HepG2 (cell line): Measurements from ENCODE around the gene TAMALIN. TPM values are rescaled to one million over a fixed set of nuclear protein-coding genes. Genes with fewer than 3 reads are reported as not detected.

Source experiments
- ARID2 ChIP-seq: sonication (generic); formaldehyde crosslinking; IDR thresholded peaks from 2 replicates; pipeline ENCODE4 v1.8.1; 2022; ENCODE audit warnings: mild to moderate bottlenecking, missing genetic modification reagents, borderline replicate concordance
- ATM ChIP-seq: fragments of 450-650 bp; IDR thresholded peaks from 2 replicates; pipeline ENCODE4 v1.7.1; 2017; ENCODE audit warnings: mild to moderate bottlenecking, borderline replicate concordance
- ELF4 ChIP-seq: sonication (generic); formaldehyde crosslinking; IDR thresholded peaks from 2 replicates; pipeline ENCODE4 v1.5.0; 2020; ENCODE audit warnings: missing genetic modification reagents, mild to moderate bottlenecking, moderate library complexity, borderline replicate concordance
- FOSL2 ChIP-seq: sonication (generic); formaldehyde crosslinking; IDR thresholded peaks from 2 replicates; pipeline ENCODE4 v1.4.0; 2020; ENCODE audit warnings: missing genetic modification reagents
- HCFC1 ChIP-seq: fragments of 150-350 bp; IDR thresholded peaks from 2 replicates; pipeline ENCODE4 v1.6.1; 2014; ENCODE audit warnings: low read depth, low read length
- JUNB ChIP-seq: sonication (generic); formaldehyde crosslinking; IDR thresholded peaks from 2 replicates; pipeline ENCODE4 v1.8.0; 2022; ENCODE audit warnings: missing genetic modification reagents, mild to moderate bottlenecking, borderline replicate concordance
- KDM5A ChIP-seq: fragments of 200-600 bp; sonication (generic); IDR thresholded peaks from 2 replicates; pipeline ENCODE4 v1.7.0; 2018; ENCODE audit warnings: antibody characterized with exemption, mild to moderate bottlenecking, low read length, borderline replicate concordance
- MEF2D ChIP-seq: sonication (generic); formaldehyde crosslinking; IDR thresholded peaks from 2 replicates; pipeline ENCODE4 v1.5.1; 2020; ENCODE audit warnings: mild to moderate bottlenecking, missing genetic modification reagents
- NCOA1 ChIP-seq: sonication (generic); formaldehyde crosslinking; IDR thresholded peaks from 2 replicates; pipeline ENCODE4 v1.9.0; 2021; ENCODE audit warnings: missing genetic modification reagents
- PHF20 ChIP-seq: sonication (generic); formaldehyde crosslinking; IDR thresholded peaks from 2 replicates; pipeline ENCODE4 v1.5.0; 2020; ENCODE audit warnings: mild to moderate bottlenecking, missing genetic modification reagents
- POLR2AphosphoS2 ChIP-seq: IDR thresholded peaks from 2 replicates; pipeline ENCODE4 v1.6.1; 2011; ENCODE audit warnings: low read depth, low read length, improper control_type of control experiment
- RELA ChIP-seq: sonication (generic); formaldehyde crosslinking; IDR thresholded peaks from 2 replicates; pipeline ENCODE4 v1.4.0; 2020; ENCODE audit warnings: missing genetic modification reagents
- SIX1 ChIP-seq: sonication (generic); formaldehyde crosslinking; IDR thresholded peaks from 2 replicates; pipeline ENCODE4 v1.4.0; 2020; ENCODE audit warnings: missing genetic modification reagents, borderline replicate concordance
- SRF ChIP-seq: IDR thresholded peaks from 2 replicates; pipeline ENCODE4 v1.6.1; 2011; ENCODE audit warnings: mild to moderate bottlenecking, low read depth, low read length, moderate library complexity
- ZNF142 ChIP-seq: sonication (generic); formaldehyde crosslinking; IDR thresholded peaks from 2 replicates; pipeline ENCODE4 v1.4.0; 2020; ENCODE audit warnings: missing genetic modification reagents
- ZNF503 ChIP-seq: sonication (generic); formaldehyde crosslinking; IDR thresholded peaks from 2 replicates; pipeline ENCODE4 v1.4.0; 2020; ENCODE audit warnings: missing genetic modification reagents
- ZNF567 ChIP-seq: sonication (generic); formaldehyde crosslinking; IDR thresholded peaks from 2 replicates; pipeline ENCODE4 v1.8.1; 2023; ENCODE audit warnings: mild to moderate bottlenecking, missing genetic modification reagents, borderline replicate concordance
- ZNF75D ChIP-seq: sonication (generic); formaldehyde crosslinking; IDR thresholded peaks from 2 replicates; pipeline ENCODE4 v1.8.1; 2023; ENCODE audit warnings: missing genetic modification reagents, mild to moderate bottlenecking, borderline replicate concordance
- ZSCAN31 ChIP-seq: sonication (generic); formaldehyde crosslinking; IDR thresholded peaks from 2 replicates; pipeline ENCODE4 v1.5.0; 2020; ENCODE audit warnings: low read depth, mild to moderate bottlenecking, missing genetic modification reagents
- polyA plus RNA-seq, 8 experiments: library from polyadenylated mRNA; depleted of rRNA in 3 of 8; stranded (reverse) in 7 of 8; unstranded in 1 of 8; fragments of >200 nt; fragmentation: Illumina TruSeq in 4 of 8; extraction: Trizol in 4 of 8; gene quantifications; 2 replicates each; pipeline versions ENCODE4 v1.2.1 to v1.2.3, GENCODE V29; 2011 to 2016; ENCODE audit warnings: low read depth in 4 of 8, missing spikeins in 1 of 8, mixed read lengths in 1 of 8; ENCODE audit not compliant: insufficient read depth in 1 of 8
- total RNA-seq, 5 experiments: library from RNA; depleted of rRNA; stranded (reverse); fragments of >200 nt; fragmentation: Illumina TruSeq; extraction: Trizol; gene quantifications; 2 replicates each; pipeline ENCODE4 v1.2.3, GENCODE V29; 2016; ENCODE audit warnings: low read depth in 1 of 5
- TF ChIP-seq, protein P1 (sequence below): sonication (generic); formaldehyde crosslinking; IDR thresholded peaks from 2 replicates; pipeline ENCODE4 v1.5.0; 2020; ENCODE audit warnings: missing genetic modification reagents
- TF ChIP-seq, protein P2 (sequence below): sonication (generic); formaldehyde crosslinking; IDR thresholded peaks from 2 replicates; pipeline ENCODE4 v1.5.1; 2020; ENCODE audit warnings: mild to moderate bottlenecking, missing genetic modification reagents, borderline replicate concordance

Gene TAMALIN
- total and polyA plus RNA-seq, 2 of the 13 experiments (the other 11 are each of a cell fraction or from before 2014, with no cell fraction given), result 2.9 to 10.9 TPM

- TF ChIP-seq ZNF142 (CRISPR knock-in tag), result no peak
- no peak for TF ChIP-seq ZNF567
- TF ChIP-seq ELF4 (CRISPR knock-in tag), result no peak
- no peak for TF ChIP-seq ARID2 (CRISPR knock-in tag)
- TF ChIP-seq SRF, result no peak
- TF ChIP-seq, protein P1, sequence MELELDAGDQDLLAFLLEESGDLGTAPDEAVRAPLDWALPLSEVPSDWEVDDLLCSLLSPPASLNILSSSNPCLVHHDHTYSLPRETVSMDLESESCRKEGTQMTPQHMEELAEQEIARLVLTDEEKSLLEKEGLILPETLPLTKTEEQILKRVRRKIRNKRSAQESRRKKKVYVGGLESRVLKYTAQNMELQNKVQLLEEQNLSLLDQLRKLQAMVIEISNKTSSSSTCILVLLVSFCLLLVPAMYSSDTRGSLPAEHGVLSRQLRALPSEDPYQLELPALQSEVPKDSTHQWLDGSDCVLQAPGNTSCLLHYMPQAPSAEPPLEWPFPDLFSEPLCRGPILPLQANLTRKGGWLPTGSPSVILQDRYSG, result no peak
- TF ChIP-seq ZNF503, result no peak
- TF ChIP-seq MEF2D, result no peak
- no peak for TF ChIP-seq NCOA1
- TF ChIP-seq ATM, result no peak
- TF ChIP-seq PHF20 (CRISPR knock-in tag), result no peak
- no peak for TF ChIP-seq JUNB (CRISPR knock-in tag)
- TF ChIP-seq, protein P2, sequence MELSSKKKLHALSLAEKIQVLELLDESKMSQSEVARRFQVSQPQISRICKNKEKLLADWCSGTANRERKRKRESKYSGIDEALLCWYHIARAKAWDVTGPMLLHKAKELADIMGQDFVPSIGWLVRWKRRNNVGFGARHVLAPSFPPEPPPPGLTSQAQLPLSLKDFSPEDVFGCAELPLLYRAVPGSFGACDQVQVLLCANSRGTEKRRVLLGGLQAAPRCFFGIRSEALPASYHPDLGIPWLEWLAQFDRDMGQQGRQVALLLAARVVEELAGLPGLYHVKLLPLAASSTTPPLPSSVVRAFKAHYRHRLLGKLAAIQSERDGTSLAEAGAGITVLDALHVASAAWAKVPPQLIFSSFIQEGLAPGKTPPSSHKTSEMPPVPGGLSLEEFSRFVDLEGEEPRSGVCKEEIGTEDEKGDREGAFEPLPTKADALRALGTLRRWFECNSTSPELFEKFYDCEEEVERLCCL (CRISPR knock-in tag), result no peak
- TF ChIP-seq ZSCAN31 (CRISPR knock-in tag), result no peak
- no peak for TF ChIP-seq ZNF75D (CRISPR knock-in tag)
- TF ChIP-seq KDM5A, result no peak
- no peak for TF ChIP-seq RELA (CRISPR knock-in tag)
- TF ChIP-seq POLR2AphosphoS2, result no peak
- no peak for TF ChIP-seq SIX1
- no peak for TF ChIP-seq HCFC1
- peak; percentile 19; the same call in 1 of the 2 replicates for TF ChIP-seq FOSL2 (CRISPR knock-in tag)
These were observed 3.4 kb downstream of the TAMALIN start (continued) for GRCh38 chr12:52010152-52010622.
